IMR-90 (cell line): ENCODE results near the gene KAT6B. TPM values are rescaled to one million over a fixed set of nuclear protein-coding genes. Genes with fewer than 3 reads are reported as not detected.
A peak's percentile ranks its signal among the peaks of the same experiment; 100 is the strongest.

Source experiments
- ATAC-seq: fragments of 200-7000 bp; cut with Tn5 transposase; 2 replicates; pipeline ENCODE4 v1.9.1; 2020; ENCODE audit warnings: low read depth, mild to moderate bottlenecking, moderate library complexity
- BruUV-seq: library from RNA; stranded (reverse); fragments of 400-500 nt; replicated peaks from 2 replicates; lab custom pipeline; 2021; lab: Mats Ljungman, UMichigan
- CTCF ChIA-PET: fragments of 300-600 bp; formaldehyde crosslinking; extraction: SDS; loops from one replicate; lab custom pipeline; 2021; ENCODE audit warnings: antibody characterized with exemption; lab: Yijun Ruan, JAX
- POLR2A ChIA-PET: fragments of 300-600 bp; sonication (Branson Sonifier 250); formaldehyde crosslinking; loops from one replicate; lab custom pipeline; 2022; ENCODE audit warnings: antibody characterized with exemption; ENCODE audit not compliant: unreplicated experiment; lab: Charles Lee
- DNase-seq: peaks from one replicate; pipeline ENCODE4 v3.0.0; 2013
- H2AFZ ChIP-seq: replicated peaks from 2 replicates; pipeline ENCODE3; 2013; ENCODE audit warnings: low read length, mild to moderate bottlenecking; ENCODE audit not compliant: poor library complexity
- H2AK5ac ChIP-seq: 2 replicates; pipeline ENCODE4 v1.6.1; 2013; ENCODE audit warnings: low read depth, low read length, inconsistent platforms
- H2AK9ac ChIP-seq: replicated peaks from 2 replicates; pipeline ENCODE3; 2013; ENCODE audit warnings: mild to moderate bottlenecking, low read depth, low read length, moderate library complexity; ENCODE audit not compliant: poor library complexity
- H2BK120ac ChIP-seq: 2 replicates; pipeline ENCODE4 v1.6.1; 2013; ENCODE audit warnings: low read depth, low read length, inconsistent platforms
- H2BK15ac ChIP-seq: 3 replicates; pipeline ENCODE4 v1.6.1; 2013; ENCODE audit warnings: low read depth, low read length, inconsistent platforms
- H2BK20ac ChIP-seq: 2 replicates; pipeline ENCODE4 v1.6.1; 2013; ENCODE audit warnings: low read depth, mild to moderate bottlenecking, inconsistent platforms, low read length, moderate library complexity
- H2BK5ac ChIP-seq: 2 replicates; pipeline ENCODE4 v1.6.1; 2013; ENCODE audit warnings: mild to moderate bottlenecking, low read depth, low read length, inconsistent platforms; ENCODE audit not compliant: poor library complexity, severe bottlenecking
- H3K14ac ChIP-seq: replicated peaks from 2 replicates; pipeline ENCODE4 v1.6.1; 2013; ENCODE audit warnings: low read depth, low read length, inconsistent platforms
- H3K18ac ChIP-seq: 2 replicates; pipeline ENCODE4 v1.6.1; 2013; ENCODE audit warnings: low read depth, low read length, control low read depth
- H3K23ac ChIP-seq: 2 replicates; pipeline ENCODE4 v1.6.1; 2013; ENCODE audit warnings: low read depth, low read length, inconsistent platforms
- H3K27ac ChIP-seq: 2 replicates; pipeline ENCODE4 v1.5.1; 2013; ENCODE audit warnings: mild to moderate bottlenecking, control low read depth, low read length; ENCODE audit not compliant: insufficient read depth
- H3K27me3 ChIP-seq: 2 replicates; pipeline ENCODE4 v1.6.1; 2013; ENCODE audit warnings: low read length; ENCODE audit not compliant: control insufficient read depth, insufficient read depth
- H3K36me3 ChIP-seq: 2 replicates; pipeline ENCODE4 v1.6.1; 2013; ENCODE audit warnings: low read length, mixed read lengths; ENCODE audit not compliant: control insufficient read depth, insufficient read depth
- H3K4ac ChIP-seq: 2 replicates; pipeline ENCODE4 v1.6.1; 2013; ENCODE audit warnings: low read depth, low read length, inconsistent platforms
- H3K4me1 ChIP-seq: 2 replicates; pipeline ENCODE4 v1.6.1; 2013; ENCODE audit warnings: low read length, mixed read lengths; ENCODE audit not compliant: control insufficient read depth, insufficient read depth
- H3K4me2 ChIP-seq: 2 replicates; pipeline ENCODE4 v1.6.1; 2013; ENCODE audit warnings: low read depth, mild to moderate bottlenecking, control low read depth, low read length, moderate library complexity
- H3K4me3 ChIP-seq: 2 replicates; pipeline ENCODE4 v1.5.1; 2013; ENCODE audit warnings: low read depth, mild to moderate bottlenecking, control low read depth, low read length, moderate library complexity; ENCODE audit not compliant: insufficient read depth
- H3K56ac ChIP-seq: 2 replicates; pipeline ENCODE4 v1.6.1; 2013; ENCODE audit warnings: low read length, inconsistent platforms; ENCODE audit not compliant: insufficient read depth; ENCODE audit errors: extremely low read depth
- H3K79me1 ChIP-seq, 2 experiments: 2 replicates each; pipeline ENCODE4 v1.6.1; 2013; ENCODE audit warnings: low read length in 2 of 2, inconsistent platforms in 1 of 2, low read depth in 1 of 2
- H3K9ac ChIP-seq: 2 replicates; pipeline ENCODE4 v1.6.1; 2013; ENCODE audit warnings: low read depth, low read length, control low read depth
- H3K9me1 ChIP-seq: 2 replicates; pipeline ENCODE4 v1.6.1; 2013; ENCODE audit warnings: low read length, inconsistent platforms; ENCODE audit not compliant: insufficient read depth
- H3K9me3 ChIP-seq: 2 replicates; pipeline ENCODE4 v1.6.1; 2013; ENCODE audit warnings: low read length; ENCODE audit not compliant: control insufficient read depth, insufficient read depth
- H4K20me1 ChIP-seq: 2 replicates; pipeline ENCODE4 v1.6.1; 2013; ENCODE audit warnings: low read length, inconsistent platforms; ENCODE audit not compliant: insufficient read depth
- H4K5ac ChIP-seq: 2 replicates; pipeline ENCODE4 v1.6.1; 2013; ENCODE audit warnings: mild to moderate bottlenecking, low read depth, low read length, control low read depth
- H4K8ac ChIP-seq, 2 experiments: 2 replicates each; pipeline ENCODE4 v1.6.1; 2013; ENCODE audit warnings: low read depth in 2 of 2, low read length in 2 of 2, control low read depth in 1 of 2, inconsistent platforms in 1 of 2
- H4K91ac ChIP-seq: 2 replicates; pipeline ENCODE4 v1.6.1; 2013; ENCODE audit warnings: low read depth, low read length, inconsistent platforms; ENCODE audit not compliant: insufficient read depth
- BHLHE40 ChIP-seq: fragments of 150-350 bp; IDR thresholded peaks from 2 replicates; pipeline ENCODE4 v1.6.1; 2016; ENCODE audit warnings: mild to moderate bottlenecking, low read depth, low read length
- CEBPB ChIP-seq: IDR thresholded peaks from 2 replicates; pipeline ENCODE4 v1.6.1; 2012; ENCODE audit warnings: low read depth, low read length, improper control_type of control experiment
- CHD1 ChIP-seq: IDR thresholded peaks from 2 replicates; pipeline ENCODE4 v1.6.1; 2012; ENCODE audit warnings: low read depth, low read length, improper control_type of control experiment
- MAFK ChIP-seq: IDR thresholded peaks from 2 replicates; pipeline ENCODE4 v1.6.1; 2012; ENCODE audit warnings: low read depth, low read length, improper control_type of control experiment
- MAZ ChIP-seq: IDR thresholded peaks from 2 replicates; pipeline ENCODE4 v1.6.1; 2012; ENCODE audit warnings: low read depth, mild to moderate bottlenecking, low read length, improper control_type of control experiment, moderate library complexity, borderline replicate concordance
- NFE2L2 ChIP-seq: fragments of 150-350 bp; IDR thresholded peaks from 2 replicates; pipeline ENCODE4 v1.6.1; 2016; ENCODE audit warnings: low read depth, mild to moderate bottlenecking, low read length
- POLR2A ChIP-seq: IDR thresholded peaks from 2 replicates; pipeline ENCODE4 v1.6.1; 2012; ENCODE audit warnings: mild to moderate bottlenecking, low read depth, low read length
- RCOR1 ChIP-seq: IDR thresholded peaks from 2 replicates; pipeline ENCODE4 v1.6.1; 2012; ENCODE audit warnings: mild to moderate bottlenecking, low read length, improper control_type of control experiment; ENCODE audit not compliant: insufficient replicate concordance
- RFX5 ChIP-seq: IDR thresholded peaks from 2 replicates; pipeline ENCODE4 v1.8.0; 2012; ENCODE audit warnings: low read depth, mild to moderate bottlenecking, low read length, moderate library complexity
- WGBS, 2 experiments: methylation state at CpG; one replicate each; pipeline versions ENCODE4 v1.1.5 to v1.1.7; 2013; ENCODE audit warnings: missing lambda C conversion rate in 2 of 2; ENCODE audit not compliant: insufficient read length in 1 of 2; ENCODE audit errors: extremely low coverage in 2 of 2; 5-methylcytosine and 5-hydroxymethylcytosine counted together
- dilution Hi-C: fragments of 300-500 bp; cut with HindIII; formaldehyde crosslinking; loops from one replicate; pipeline ENCODE4 v1.14.3; 2018; ENCODE audit warnings: low sequenced_read_pairs; ENCODE audit not compliant: unreplicated experiment
- in situ Hi-C: fragments of 300-500 bp; cut with MboI; formaldehyde crosslinking; loops from 3 replicates; pipeline ENCODE4 v1.14.3; 2019; ENCODE audit warnings: low sequenced_read_pairs, inconsistent platforms, mixed read lengths
- intact Hi-C: fragments of 100-400 bp; cut with micrococcal nuclease; formaldehyde crosslinking; loops from 2 replicates; pipeline ENCODE4 v1.10.0; 2022
- polyA plus RNA-seq, 3 experiments: library from polyadenylated mRNA; depleted of rRNA; stranded (reverse); fragments of >200 nt; gene quantifications; 2 replicates each; pipeline ENCODE4 v1.2.3, GENCODE V29; 2012; ENCODE audit warnings: low replicate concordance in 1 of 3
- total RNA-seq: library from RNA; depleted of rRNA; stranded (reverse); fragments of >200 nt; gene quantifications from 2 replicates; pipeline ENCODE4 v1.2.3, GENCODE V29; 2012
- TF ChIP-seq, protein P1 (sequence below): conservative IDR thresholded peaks from 2 replicates; pipeline ENCODE4 v1.5.1; 2012; ENCODE audit warnings: mild to moderate bottlenecking, low read depth, low read length, improper control_type of control experiment
- TF ChIP-seq, protein P2 (sequence below): fragments of 150-350 bp; IDR thresholded peaks from 2 replicates; pipeline ENCODE4 v1.6.1; 2016; ENCODE audit warnings: low read depth, mild to moderate bottlenecking, low read length, moderate library complexity, borderline replicate concordance

The KAT6B gene
- total and polyA plus RNA-seq, 2 of the 4 experiments (the other 2 are of a cell fraction) = 8.8 to 28.1 TPM

GRCh38 chr10:75018686-75019307, 192.4 kb downstream of the KAT6B start:
- no peak overlapping the region for H4K8ac ChIP-seq
- H3K9ac ChIP-seq = no peak overlapping the region
- H3K14ac ChIP-seq = no peak overlapping the region
- no peak overlapping the region for H3K27ac ChIP-seq
- intact Hi-C loops = no loop called here
- H3K4me2 ChIP-seq = no peak overlapping the region
- no TSS peak for BruUV-seq
- H3K23ac ChIP-seq = no peak overlapping the region
- TF ChIP-seq MAZ (no peak), RFX5 (no peak), CEBPB (no peak), NFE2L2 (no peak), CHD1 (no peak), BHLHE40 (no peak), RCOR1 (no peak), MAFK (no peak), POLR2A (no peak)
- TF ChIP-seq, protein P1, sequence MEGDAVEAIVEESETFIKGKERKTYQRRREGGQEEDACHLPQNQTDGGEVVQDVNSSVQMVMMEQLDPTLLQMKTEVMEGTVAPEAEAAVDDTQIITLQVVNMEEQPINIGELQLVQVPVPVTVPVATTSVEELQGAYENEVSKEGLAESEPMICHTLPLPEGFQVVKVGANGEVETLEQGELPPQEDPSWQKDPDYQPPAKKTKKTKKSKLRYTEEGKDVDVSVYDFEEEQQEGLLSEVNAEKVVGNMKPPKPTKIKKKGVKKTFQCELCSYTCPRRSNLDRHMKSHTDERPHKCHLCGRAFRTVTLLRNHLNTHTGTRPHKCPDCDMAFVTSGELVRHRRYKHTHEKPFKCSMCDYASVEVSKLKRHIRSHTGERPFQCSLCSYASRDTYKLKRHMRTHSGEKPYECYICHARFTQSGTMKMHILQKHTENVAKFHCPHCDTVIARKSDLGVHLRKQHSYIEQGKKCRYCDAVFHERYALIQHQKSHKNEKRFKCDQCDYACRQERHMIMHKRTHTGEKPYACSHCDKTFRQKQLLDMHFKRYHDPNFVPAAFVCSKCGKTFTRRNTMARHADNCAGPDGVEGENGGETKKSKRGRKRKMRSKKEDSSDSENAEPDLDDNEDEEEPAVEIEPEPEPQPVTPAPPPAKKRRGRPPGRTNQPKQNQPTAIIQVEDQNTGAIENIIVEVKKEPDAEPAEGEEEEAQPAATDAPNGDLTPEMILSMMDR = no peak
- TF ChIP-seq, protein P2, sequence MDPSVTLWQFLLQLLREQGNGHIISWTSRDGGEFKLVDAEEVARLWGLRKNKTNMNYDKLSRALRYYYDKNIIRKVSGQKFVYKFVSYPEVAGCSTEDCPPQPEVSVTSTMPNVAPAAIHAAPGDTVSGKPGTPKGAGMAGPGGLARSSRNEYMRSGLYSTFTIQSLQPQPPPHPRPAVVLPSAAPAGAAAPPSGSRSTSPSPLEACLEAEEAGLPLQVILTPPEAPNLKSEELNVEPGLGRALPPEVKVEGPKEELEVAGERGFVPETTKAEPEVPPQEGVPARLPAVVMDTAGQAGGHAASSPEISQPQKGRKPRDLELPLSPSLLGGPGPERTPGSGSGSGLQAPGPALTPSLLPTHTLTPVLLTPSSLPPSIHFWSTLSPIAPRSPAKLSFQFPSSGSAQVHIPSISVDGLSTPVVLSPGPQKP = no peak
- POLR2A ChIA-PET = interaction anchor here (0.7 kb wide), 1 partner anchor 1990 kb away, joined by 7 read pairs; no protein-coding TSS in a partner anchor
- H3K56ac ChIP-seq = no peak overlapping the region
- no peak overlapping the region for H4K91ac ChIP-seq
- H3K36me3 ChIP-seq = peaks cover 27% of the 10 kb centered on the region
- peaks cover 7% of the 10 kb centered on the region for H3K4me1 ChIP-seq
- no CpG with 5 or more reads among the region's 8 CpGs for WGBS, 2 experiments
- H3K4me3 ChIP-seq = no peak overlapping the region
- no peak overlapping the region for H4K5ac ChIP-seq
- H3K9me3 ChIP-seq = no peaks in the 10 kb centered on the region
- H3K9me1 ChIP-seq = peaks cover 4% of the 10 kb centered on the region; the same call in 1 of the 2 replicates
- peaks cover 8 to 29% of the 10 kb centered on the region in 2 experiments; a peak in 2 of 4 replicates for H3K79me1 ChIP-seq
- H2BK15ac ChIP-seq = no peak overlapping the region
- no peak for DNase-seq
- no peak overlapping the region for H2BK20ac ChIP-seq
- no peak for ATAC-seq
- dilution Hi-C loops = no loop called here
- H3K18ac ChIP-seq = no peak overlapping the region
- no peak overlapping the region for H2AK9ac ChIP-seq
- H3K27me3 ChIP-seq = no peaks in the 10 kb centered on the region
- no peaks in the 10 kb centered on the region for H4K20me1 ChIP-seq
- H2BK120ac ChIP-seq = no peak overlapping the region
- CTCF ChIA-PET = interaction anchor here (1.3 kb wide), 1 partner anchor 10 kb away, joined by 3 read pairs; no protein-coding TSS in a partner anchor
- H2BK5ac ChIP-seq = no peak overlapping the region
- no peak overlapping the region for H3K4ac ChIP-seq
- in situ Hi-C loops = no loop called here
- H2AFZ ChIP-seq = no peak overlapping the region
- H2AK5ac ChIP-seq = peak overlapping the region; percentile 47; the same call in 1 of the 2 replicates
